Measurements from ENCODE around the gene IFITM5. TPM values are rescaled to one million over a fixed set of nuclear protein-coding genes. Genes with fewer than 3 reads are reported as not detected.
A peak's percentile ranks its signal among the peaks of the same experiment; 100 is the strongest.

The IFITM5 gene
- total and polyA plus RNA-seq, 2 donors (not counting 1 experiment from before 2014, with no cell fraction given): not detected

- peaks cover 54% of the 10 kb centered on the region for H3K4me1 Mint-ChIP-seq
- intact Hi-C loops (cut with micrococcal nuclease): no loop called here
- H3K4me3 Mint-ChIP-seq: no peak overlapping the region
- Histone ChIP-seq H3K9me3 (ENCODE audit: control extremely low read depth in 1 of 3, control insufficient read depth in 2 of 3, insufficient read depth in 1 of 3, low read length in 2 of 3) (peaks cover 0 to 11% (median 0%) of the 10 kb centered on the region in 3 donors), H3K27ac (ENCODE audit: low read length in 2 of 2) (peak overlapping the region in 1 of 2 donors; percentile 55), H3K4me1 (ENCODE audit: control insufficient read depth in 2 of 2, insufficient read depth in 2 of 2, low read length in 2 of 2) (peaks cover 34 to 55% of the 10 kb centered on the region in 2 donors), H3K79me2 (ENCODE audit: control insufficient read depth, insufficient read depth, low read length) (no peaks in the 10 kb centered on the region), H3K4me2 (replicated peaks; ENCODE audit: low read depth, low read length, poor library complexity, severe bottlenecking) (no peak overlapping the region), H3K27me3 (replicated peaks in 1 of 4; ENCODE audit: control extremely low read depth in 1 of 4, control insufficient read depth in 3 of 4, insufficient read depth in 4 of 4, low read length in 3 of 4) (no peaks in the 10 kb centered on the region), H3K9ac (ENCODE audit: low read length) (no peak overlapping the region), H4K20me1 (ENCODE audit: control insufficient read depth, insufficient read depth, low read length, poor library complexity, severe bottlenecking) (no peaks in the 10 kb centered on the region), H2AFZ (ENCODE audit: insufficient read depth, low read depth, low read length, poor library complexity, severe bottlenecking) (no peak overlapping the region), H3K36me3 (replicated peaks in 1 of 2; ENCODE audit: control extremely low read depth in 1 of 2, control insufficient read depth in 1 of 2, extremely low read depth in 1 of 2, insufficient read depth in 2 of 2, low read length in 1 of 2) (no peaks in the 10 kb centered on the region), H3K4me3 (ENCODE audit: control extremely low read depth in 1 of 5, extremely low read depth in 1 of 5, insufficient read depth in 1 of 5, low read depth in 2 of 5, low read length in 4 of 5) (no peak overlapping the region)
- H3K27me3 Mint-ChIP-seq: no peaks in the 10 kb centered on the region
- DNase-seq (no peak), ATAC-seq (ENCODE audit: low read depth) (no peak)
- no peak for TF ChIP-seq CTCF (IDR thresholded peaks at IDR 0.05)
- TF ChIP-seq EZH2 (IDR thresholded peaks at IDR 0.05; ENCODE audit: borderline replicate concordance, insufficient read depth, low read depth, low read length, poor library complexity, severe bottlenecking): no peak
- H3K9me3 Mint-ChIP-seq (ENCODE audit: insufficient read depth): no peaks in the 10 kb centered on the region
- H3K27ac Mint-ChIP-seq: peak overlapping the region; percentile 32
- ChIA-PET POLR2A (interaction anchor here (0.9 to 1.5 kb wide), 2 partner anchors 59 to 71 kb away, joined by 3 read pairs; no protein-coding TSS in a partner anchor), CTCF (interaction anchor here (1.0 to 4.4 kb wide), 6 partner anchors 11 to 90 kb away, joined by 3 to 23 read pairs (median 4); no protein-coding TSS in a partner anchor)
- 90% methylated on average over 13 of the region's 13 CpGs for WGBS (ENCODE audit: insufficient coverage)
These were observed 28.7 kb upstream of the IFITM5 start for GRCh38 chr11:328012-328411.

- no peak for TF ChIP-seq EZH2 (IDR thresholded peaks at IDR 0.05; ENCODE audit: borderline replicate concordance, insufficient read depth, low read depth, low read length, poor library complexity, severe bottlenecking)
- TF ChIP-seq CTCF (IDR thresholded peaks at IDR 0.05): no peak
- Histone ChIP-seq H3K79me2 (ENCODE audit: control insufficient read depth, insufficient read depth, low read length) (no peaks in the 10 kb centered on the region), H3K4me2 (replicated peaks; ENCODE audit: low read depth, low read length, poor library complexity, severe bottlenecking) (peak overlapping the region; percentile 81), H3K27ac (ENCODE audit: low read length in 2 of 2) (peak overlapping the region; percentile 95 to 96), H3K4me3 (ENCODE audit: control extremely low read depth in 1 of 5, extremely low read depth in 1 of 5, insufficient read depth in 1 of 5, low read depth in 2 of 5, low read length in 4 of 5) (peak overlapping the region in 3 of 5 experiments; percentile 21 to 34 (median 26)), H3K9ac (ENCODE audit: low read length) (peak overlapping the region; percentile 57), H3K9me3 (ENCODE audit: control extremely low read depth in 1 of 3, control insufficient read depth in 2 of 3, insufficient read depth in 1 of 3, low read length in 2 of 3) (peaks cover 0 to 10% (median 0%) of the 10 kb centered on the region in 3 donors), H2AFZ (ENCODE audit: insufficient read depth, low read depth, low read length, poor library complexity, severe bottlenecking) (peak overlapping the region; percentile 82), H4K20me1 (ENCODE audit: control insufficient read depth, insufficient read depth, low read length, poor library complexity, severe bottlenecking) (no peaks in the 10 kb centered on the region), H3K36me3 (replicated peaks in 1 of 2; ENCODE audit: control extremely low read depth in 1 of 2, control insufficient read depth in 1 of 2, extremely low read depth in 1 of 2, insufficient read depth in 2 of 2, low read length in 1 of 2) (no peaks in the 10 kb centered on the region), H3K27me3 (replicated peaks in 1 of 4; ENCODE audit: control extremely low read depth in 1 of 4, control insufficient read depth in 3 of 4, insufficient read depth in 4 of 4, low read length in 3 of 4) (no peaks in the 10 kb centered on the region), H3K4me1 (ENCODE audit: control insufficient read depth in 2 of 2, insufficient read depth in 2 of 2, low read length in 2 of 2) (peaks cover 34 to 55% of the 10 kb centered on the region in 2 donors)
- intact Hi-C loops (cut with micrococcal nuclease): no loop called here
- Mint-ChIP-seq H3K9me3 (ENCODE audit: insufficient read depth) (no peaks in the 10 kb centered on the region), H3K27me3 (no peaks in the 10 kb centered on the region), H3K4me3 (peak overlapping the region; percentile 66), H3K4me1 (peaks cover 54% of the 10 kb centered on the region), H3K27ac (peak overlapping the region; percentile 95)
- ATAC-seq (ENCODE audit: low read depth) (no peak), DNase-seq (no peak)
- ChIA-PET CTCF (interaction anchor here (1.0 to 4.4 kb wide), 6 partner anchors 12 to 90 kb away, joined by 3 to 23 read pairs (median 4); no protein-coding TSS in a partner anchor), POLR2A (interaction anchor here (0.8 to 1.5 kb wide), 5 partner anchors 21 to 120 kb away, joined by 3 to 8 read pairs (median 3); partner anchors contain the start of gene BET1L)
- no CpG with 5 or more reads among the region's 3 CpGs for WGBS (ENCODE audit: insufficient coverage)
These were observed 28.2 kb upstream of the IFITM5 start for GRCh38 chr11:327581-327923.
